ENCODE measurements around the gene PDCD4. TPM values are rescaled to one million over a fixed set of nuclear protein-coding genes. Genes with fewer than 3 reads are reported as not detected.

Gene PDCD4
- total and polyA plus RNA-seq, 9 of the 15 experiments (the other 6 are each of a cell fraction or from before 2014, with no cell fraction given): 12.9 to 44.1 (median 33.7) TPM

- peak; percentile 95 for TF ChIP-seq ZBTB40 (IDR thresholded peaks at IDR 0.05)
- TF ChIP-seq ZBTB40 (CRISPR knock-in tag; IDR thresholded peaks at IDR 0.05): no peak
- TF ChIP-seq TRIM25 (IDR thresholded peaks at IDR 0.05; ENCODE audit: borderline replicate concordance): no peak
- TF ChIP-seq MTA3 (IDR thresholded peaks at IDR 0.05; ENCODE audit: borderline replicate concordance): peak; percentile 59; the same call in 1 of the 2 replicates
Observed at GRCh38 chr10:110918643-110919348, 47.1 kb downstream of the PDCD4 start, which contains the start of gene BBIP1 (continued).
